Natural killer cell (primary cell): ENCODE measurements around the gene BCAM. TPM values are rescaled to one million over a fixed set of nuclear protein-coding genes. Genes with fewer than 3 reads are reported as not detected.

Source experiments
- ATAC-seq, 3 donors: fragments of 150-1000 bp in 2 of 3; fragments of 200-7000 bp in 1 of 3; cut with Tn5 transposase; 1 replicate in 1 of 3; 2 replicates in 2 of 3; pipeline ENCODE4 v1.10.0; 2021; ENCODE audit warnings: mild to moderate bottlenecking in 2 of 3, moderate library complexity in 2 of 3
- DNase-seq, 2 donors: peaks; one replicate each; pipeline versions ENCODE4 v3.0.0 to v3.0.0-alpha.2; 2013 to 2021; ENCODE audit warnings: mixed read lengths in 1 of 2
- H3K27ac ChIP-seq: one replicate; pipeline ENCODE4 v1.5.1; 2013; ENCODE audit warnings: mild to moderate bottlenecking, low read length
- H3K27me3 ChIP-seq: one replicate; pipeline ENCODE4 v1.6.1; 2013; ENCODE audit warnings: low read length; ENCODE audit not compliant: control insufficient read depth, insufficient read depth
- H3K36me3 ChIP-seq: one replicate; pipeline ENCODE4 v1.6.1; 2013; ENCODE audit warnings: low read length; ENCODE audit not compliant: control insufficient read depth, insufficient read depth
- H3K4me1 ChIP-seq: one replicate; pipeline ENCODE4 v1.6.1; 2013; ENCODE audit warnings: low read length; ENCODE audit not compliant: control insufficient read depth, insufficient read depth
- H3K4me3 ChIP-seq: one replicate; pipeline ENCODE4 v1.5.1; 2013; ENCODE audit warnings: low read length
- H3K9me3 ChIP-seq: one replicate; pipeline ENCODE4 v1.6.1; 2013; ENCODE audit warnings: low read length; ENCODE audit not compliant: control insufficient read depth, insufficient read depth
- H3K27ac Mint-ChIP-seq, 2 donors: one replicate each; pipeline ENCODE4 v1.8.0; 2022; ENCODE audit warnings: mild to moderate bottlenecking in 2 of 2, mixed read lengths in 2 of 2, moderate library complexity in 1 of 2
- H3K27me3 Mint-ChIP-seq, 2 donors: one replicate each; pipeline ENCODE4 v1.8.0; 2022; ENCODE audit warnings: low read depth in 2 of 2, mixed read lengths in 2 of 2
- H3K36me3 Mint-ChIP-seq: one replicate; pipeline ENCODE4 v1.8.0; 2022; ENCODE audit warnings: mixed read lengths
- H3K4me1 Mint-ChIP-seq, 2 donors: one replicate each; pipeline ENCODE4 v1.8.0; 2022; ENCODE audit warnings: mixed read lengths in 2 of 2
- H3K4me3 Mint-ChIP-seq: one replicate; pipeline ENCODE4 v1.8.0; 2022; ENCODE audit warnings: mild to moderate bottlenecking, moderate library complexity, mixed read lengths
- H3K9me3 Mint-ChIP-seq, 2 donors: one replicate each; pipeline ENCODE4 v1.8.0; 2022; ENCODE audit warnings: mixed read lengths in 2 of 2
- WGBS: methylation state at CpG from one replicate; pipeline ENCODE4 v1.1.7; 2013; ENCODE audit warnings: missing lambda C conversion rate; ENCODE audit not compliant: insufficient coverage; 5-methylcytosine and 5-hydroxymethylcytosine counted together
- intact Hi-C: fragments of 100-400 bp; cut with micrococcal nuclease; formaldehyde crosslinking; loops from one replicate; pipeline ENCODE4 v1.14.2; 2022
- total RNA-seq, 4 donors: library from RNA; stranded (reverse); fragments of 120-200 nt in 1 of 4; gene quantifications; one replicate each; pipeline versions ENCODE4 v1.2.3 to v1.2.4, GENCODE V29; 2013 to 2022
- TF ChIP-seq, protein P1 (sequence below): fragments of 200-600 bp; IDR thresholded peaks from one replicate; pipeline ENCODE4 v1.8.0; 2022; ENCODE audit warnings: antibody characterized with exemption

BCAM gene
- total RNA-seq, 3 donors from 2014 or later (not counting 1 experiment from before 2014, with no cell fraction given) = not detected

GRCh38 chr19:44817725-44818465, 9.0 kb downstream of the BCAM start:
- Histone ChIP-seq H3K27ac (no peak overlapping the region), H3K27me3 (no peaks in the 10 kb centered on the region), H3K9me3 (no peaks in the 10 kb centered on the region), H3K4me3 (no peak overlapping the region), H3K36me3 (no peaks in the 10 kb centered on the region), H3K4me1 (no peaks in the 10 kb centered on the region)
- Mint-ChIP-seq H3K27me3 (peaks cover 0 to 9% of the 10 kb centered on the region in 2 donors), H3K4me3 (no peak overlapping the region), H3K4me1 (no peaks in the 10 kb centered on the region), H3K9me3 (no peaks in the 10 kb centered on the region), H3K36me3 (no peaks in the 10 kb centered on the region), H3K27ac (no peak overlapping the region)
- WGBS = 93% methylated on average over 8 of the region's 8 CpGs
- TF ChIP-seq, protein P1, sequence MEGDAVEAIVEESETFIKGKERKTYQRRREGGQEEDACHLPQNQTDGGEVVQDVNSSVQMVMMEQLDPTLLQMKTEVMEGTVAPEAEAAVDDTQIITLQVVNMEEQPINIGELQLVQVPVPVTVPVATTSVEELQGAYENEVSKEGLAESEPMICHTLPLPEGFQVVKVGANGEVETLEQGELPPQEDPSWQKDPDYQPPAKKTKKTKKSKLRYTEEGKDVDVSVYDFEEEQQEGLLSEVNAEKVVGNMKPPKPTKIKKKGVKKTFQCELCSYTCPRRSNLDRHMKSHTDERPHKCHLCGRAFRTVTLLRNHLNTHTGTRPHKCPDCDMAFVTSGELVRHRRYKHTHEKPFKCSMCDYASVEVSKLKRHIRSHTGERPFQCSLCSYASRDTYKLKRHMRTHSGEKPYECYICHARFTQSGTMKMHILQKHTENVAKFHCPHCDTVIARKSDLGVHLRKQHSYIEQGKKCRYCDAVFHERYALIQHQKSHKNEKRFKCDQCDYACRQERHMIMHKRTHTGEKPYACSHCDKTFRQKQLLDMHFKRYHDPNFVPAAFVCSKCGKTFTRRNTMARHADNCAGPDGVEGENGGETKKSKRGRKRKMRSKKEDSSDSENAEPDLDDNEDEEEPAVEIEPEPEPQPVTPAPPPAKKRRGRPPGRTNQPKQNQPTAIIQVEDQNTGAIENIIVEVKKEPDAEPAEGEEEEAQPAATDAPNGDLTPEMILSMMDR = no peak
- intact Hi-C loops = no loop called here
- ATAC-seq (no peak), DNase-seq (no peak)

DNA sequence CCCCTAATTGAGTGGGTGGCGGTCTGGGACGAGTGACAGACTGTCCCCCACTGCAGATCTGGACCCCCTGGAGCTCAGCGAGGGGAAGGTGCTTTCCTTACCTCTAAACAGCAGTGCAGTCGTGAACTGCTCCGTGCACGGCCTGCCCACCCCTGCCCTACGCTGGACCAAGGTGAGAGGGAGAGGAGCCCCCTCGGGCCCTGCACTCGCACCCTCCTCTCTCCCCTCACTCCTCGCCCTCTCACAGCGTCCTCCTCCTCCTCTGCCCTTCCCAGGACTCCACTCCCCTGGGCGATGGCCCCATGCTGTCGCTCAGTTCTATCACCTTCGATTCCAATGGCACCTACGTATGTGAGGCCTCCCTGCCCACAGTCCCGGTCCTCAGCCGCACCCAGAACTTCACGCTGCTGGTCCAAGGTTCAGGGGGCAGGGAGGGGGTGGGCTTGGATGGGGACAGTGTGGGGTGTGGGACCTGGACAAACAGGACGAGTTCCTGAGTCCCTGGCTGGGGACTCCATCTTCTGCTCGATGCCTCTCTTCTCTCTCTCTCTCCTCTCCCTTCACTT, 9.6 kb downstream of the BCAM start:
- no peak for ATAC-seq
- TF ChIP-seq, protein P1 = no peak
- Mint-ChIP-seq H3K9me3 (no peaks in the 10 kb centered on the region), H3K4me3 (no peak overlapping the region), H3K27me3 (peaks cover 0 to 9% of the 10 kb centered on the region in 2 donors), H3K27ac (no peak overlapping the region), H3K36me3 (no peaks in the 10 kb centered on the region), H3K4me1 (no peaks in the 10 kb centered on the region)
- Histone ChIP-seq H3K27ac (no peak overlapping the region), H3K4me1 (no peaks in the 10 kb centered on the region), H3K4me3 (no peak overlapping the region), H3K9me3 (no peaks in the 10 kb centered on the region), H3K27me3 (no peaks in the 10 kb centered on the region), H3K36me3 (no peaks in the 10 kb centered on the region)
- no peak for DNase-seq
- 86% methylated on average over 20 of the region's 20 CpGs for WGBS
- intact Hi-C loops = no loop called here

- Histone ChIP-seq H3K4me3 (no peak overlapping the region), H3K9me3 (no peaks in the 10 kb centered on the region), H3K27me3 (no peaks in the 10 kb centered on the region), H3K36me3 (no peaks in the 10 kb centered on the region), H3K27ac (no peak overlapping the region), H3K4me1 (no peaks in the 10 kb centered on the region)
- intact Hi-C loops = no loop called here
- Mint-ChIP-seq H3K4me3 (no peak overlapping the region), H3K36me3 (no peaks in the 10 kb centered on the region), H3K27me3 (peaks cover 0 to 9% of the 10 kb centered on the region in 2 donors), H3K9me3 (no peaks in the 10 kb centered on the region), H3K4me1 (no peaks in the 10 kb centered on the region), H3K27ac (no peak overlapping the region)
- 88% methylated on average over 28 of the region's 28 CpGs for WGBS
- DNase-seq (no peak), ATAC-seq (no peak)
- TF ChIP-seq, protein P1 = no peak
These were observed 10.4 kb downstream of the BCAM start for GRCh38 chr19:44819246-44819832.
